Cardiac muscle cell (in vitro differentiated cells and primary cell): ENCODE measurements around the gene F13A1. TPM values are rescaled to one million over a fixed set of nuclear protein-coding genes. Genes with fewer than 3 reads are reported as not detected.

Experiments used
- DNase-seq, 2 donors: peaks; one replicate each; pipeline versions ENCODE4 v3.0.0 to v3.0.0-alpha.2; 2010 to 2017; ENCODE audit warnings: low read depth in 1 of 2, low spot score in 1 of 2
- H3K27ac ChIP-seq: fragments of 200-600 bp; sonication (generic); 2 replicates; pipeline ENCODE4 v1.5.1; 2016
- H3K27me3 ChIP-seq: fragments of 200-600 bp; sonication (generic); 2 replicates; pipeline ENCODE4 v1.6.0; 2016; ENCODE audit warnings: control low read depth
- H3K36me3 ChIP-seq: fragments of 200-600 bp; sonication (generic); 2 replicates; pipeline ENCODE4 v1.5.1; 2016; ENCODE audit warnings: control low read depth
- H3K4me1 ChIP-seq: fragments of 200-600 bp; sonication (generic); 2 replicates; pipeline ENCODE4 v1.8.1; 2017; ENCODE audit warnings: low read depth, mild to moderate bottlenecking, mixed run types
- H3K4me3 ChIP-seq: fragments of 200-600 bp; sonication (generic); 2 replicates; pipeline ENCODE4 v1.5.1; 2016; ENCODE audit warnings: mild to moderate bottlenecking
- H3K9me3 ChIP-seq: fragments of 200-600 bp; sonication (generic); 2 replicates; pipeline ENCODE4 v1.5.1; 2017; ENCODE audit warnings: low read depth, mild to moderate bottlenecking, control low read depth
- CTCF ChIP-seq: IDR thresholded peaks from 2 replicates; pipeline ENCODE4 v1.5.1; 2012; ENCODE audit warnings: low read depth, mild to moderate bottlenecking, low read length
- polyA plus RNA-seq: library from polyadenylated mRNA; unstranded; fragments of >200 nt; fragmentation: Nextera tagmentation; extraction: Ambion mirVana; gene quantifications from 2 replicates; pipeline ENCODE4 v1.2.1, GENCODE V29; 2016
- total RNA-seq: library from RNA; depleted of rRNA; stranded (reverse); fragments of >200 nt; gene quantifications from 2 replicates; pipeline ENCODE4 v1.2.3, GENCODE V29; 2016

F13A1 gene
- total and polyA plus RNA-seq, 2 experiments from 2014 or later, result 1.0 to 2.4 TPM

GRCh38 chr6:6246544-6246943, 73.9 kb downstream of the F13A1 start:
- Histone ChIP-seq H3K4me1 (no peaks in the 10 kb centered on the region), H3K9me3 (no peaks in the 10 kb centered on the region), H3K36me3 (no peaks in the 10 kb centered on the region), H3K27ac (no peak overlapping the region), H3K4me3 (no peak overlapping the region), H3K27me3 (no peaks in the 10 kb centered on the region)
- no peak for DNase-seq
- TF ChIP-seq CTCF, result no peak

GRCh38 chr6:6244624-6245023, 75.8 kb downstream of the F13A1 start:
- no peaks in the 10 kb centered on the region for H3K4me1 ChIP-seq
- no peaks in the 10 kb centered on the region for H3K27me3 ChIP-seq
- no peak for TF ChIP-seq CTCF
- H3K4me3 ChIP-seq, result no peak overlapping the region
- H3K27ac ChIP-seq, result no peak overlapping the region
- no peaks in the 10 kb centered on the region for H3K9me3 ChIP-seq
- H3K36me3 ChIP-seq, result no peaks in the 10 kb centered on the region
- DNase-seq, result no peak

DNA sequence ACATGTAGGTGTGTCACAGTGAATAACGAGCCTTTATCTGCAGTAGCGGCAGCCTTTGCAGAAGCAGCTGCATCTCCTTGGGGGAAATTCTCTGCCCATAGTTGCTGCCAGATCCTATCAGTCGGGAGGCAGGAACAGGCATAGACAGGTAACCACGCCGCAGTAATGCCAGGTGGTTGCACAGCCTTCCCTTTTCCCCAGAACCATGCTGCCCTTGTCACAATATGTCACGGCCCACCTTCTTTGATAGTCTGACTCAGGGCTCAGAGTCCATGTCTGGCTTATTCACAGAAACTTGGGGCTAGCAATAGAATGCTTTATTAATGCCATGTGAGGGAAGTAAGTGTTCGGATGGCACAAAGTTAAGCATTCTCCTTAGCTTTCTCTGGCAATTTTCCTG, 76.6 kb downstream of the F13A1 start:
- Histone ChIP-seq H3K4me1 (no peaks in the 10 kb centered on the region), H3K36me3 (no peaks in the 10 kb centered on the region), H3K27me3 (no peaks in the 10 kb centered on the region), H3K4me3 (no peak overlapping the region), H3K9me3 (no peaks in the 10 kb centered on the region), H3K27ac (no peak overlapping the region)
- no peak for DNase-seq
- TF ChIP-seq CTCF, result no peak

GRCh38 chr6:6239598-6240581, 80.6 kb downstream of the F13A1 start:
- H3K36me3 ChIP-seq, result no peaks in the 10 kb centered on the region
- no peak for DNase-seq
- no peak overlapping the region for H3K4me3 ChIP-seq
- no peak for TF ChIP-seq CTCF
- no peaks in the 10 kb centered on the region for H3K4me1 ChIP-seq
- H3K9me3 ChIP-seq, result no peaks in the 10 kb centered on the region
- no peak overlapping the region for H3K27ac ChIP-seq
- H3K27me3 ChIP-seq, result no peaks in the 10 kb centered on the region

DNA sequence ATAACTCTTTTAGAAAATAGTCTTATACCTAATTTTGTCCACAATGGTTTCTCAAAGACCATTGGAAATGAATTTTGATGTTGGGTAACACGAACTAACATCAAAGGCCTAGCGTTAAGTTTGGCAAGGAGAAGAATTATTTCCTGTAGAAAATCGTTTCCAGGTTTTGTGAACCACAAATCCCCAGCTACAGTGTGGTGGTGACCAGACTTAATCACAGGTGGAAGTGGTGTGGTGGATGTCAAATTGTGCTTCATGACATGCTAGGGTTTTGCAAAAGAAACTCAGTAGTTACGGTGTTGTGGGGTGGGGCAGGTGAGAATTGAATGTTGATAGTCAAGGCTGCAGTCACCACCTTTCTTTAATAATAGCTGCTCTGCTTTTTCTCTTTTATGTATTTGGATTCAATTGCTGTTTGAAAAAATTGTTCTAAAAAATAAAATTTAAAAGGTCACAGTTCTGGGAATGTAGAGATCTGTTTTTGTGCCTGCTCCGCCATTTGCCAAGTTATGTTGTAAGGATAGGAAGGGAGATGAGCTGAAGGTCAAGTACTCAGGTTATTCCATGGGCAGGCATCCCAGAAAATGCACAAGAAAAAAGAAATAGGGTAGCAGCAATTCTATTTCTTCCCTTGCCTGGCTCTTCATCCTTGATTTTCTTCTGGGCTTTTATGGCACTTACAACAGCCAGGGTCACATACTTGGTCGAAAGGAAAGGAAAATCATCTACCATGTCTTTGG, 83.6 kb downstream of the F13A1 start:
- H3K4me1 ChIP-seq, result no peaks in the 10 kb centered on the region
- no peaks in the 10 kb centered on the region for H3K27me3 ChIP-seq
- no peaks in the 10 kb centered on the region for H3K36me3 ChIP-seq
- TF ChIP-seq CTCF, result no peak
- no peak overlapping the region for H3K4me3 ChIP-seq
- no peak for DNase-seq
- no peak overlapping the region for H3K27ac ChIP-seq
- H3K9me3 ChIP-seq, result no peaks in the 10 kb centered on the region
